K562 (cell line): ENCODE data around the gene ZBED2. TPM values are rescaled to one million over a fixed set of nuclear protein-coding genes. Genes with fewer than 3 reads are reported as not detected.
A peak's percentile ranks its signal among the peaks of the same experiment; 100 is the strongest.

Source experiments
- ATAC-seq: fragments of 200-7000 bp; cut with Tn5 transposase; 3 replicates; pipeline ENCODE4 v1.9.1; 2020; ENCODE audit warnings: moderate library complexity
- BruUV-seq: library from RNA; stranded (reverse); fragments of 400-500 nt; replicated peaks from 2 replicates; lab custom pipeline; 2021; lab: Mats Ljungman, UMichigan
- CTCF ChIA-PET: fragments of 300-600 bp; formaldehyde crosslinking; extraction: SDS; loops from one replicate; lab custom pipeline; 2021; ENCODE audit warnings: low intra/inter-chr PET ratio; lab: Yijun Ruan, JAX
- POLR2A ChIA-PET: fragments of 300-600, 350-650 bp; sonication (Branson Sonifier 250); formaldehyde crosslinking; extraction: SDS; loops from one replicate; lab custom pipeline; 2021; ENCODE audit warnings: antibody characterized with exemption, inconsistent platforms; lab: Yijun Ruan, JAX
- DNase-seq, 4 experiments: peaks; one replicate each; pipeline versions ENCODE4 v3.0.0 to v3.0.0-alpha.2; 2011 to 2018; ENCODE audit warnings: low spot score in 3 of 4, mixed read lengths in 3 of 4; ENCODE audit errors: extremely low read depth in 1 of 4
- FAIRE-seq: peaks from 2 replicates; lab custom pipeline; 2011; peaks lifted over from hg19 to GRCh38; lab: Jason Lieb, UNC
- H2AFZ ChIP-seq: 2 replicates; pipeline ENCODE4 v1.6.0; 2011; ENCODE audit warnings: low read depth, low read length, control low read depth, inconsistent platforms
- H3K27ac ChIP-seq: fragments of 200-600 bp; 3 replicates; pipeline ENCODE4 v1.8.0; 2011; ENCODE audit warnings: low read depth, mild to moderate bottlenecking, control low read depth, inconsistent platforms, low read length, moderate library complexity, mixed read lengths; ENCODE audit errors: extremely low read depth
- H3K27me3 ChIP-seq, 2 experiments: fragments of 300-600 bp in 1 of 2; 2 replicates in 1 of 2; 3 replicates in 1 of 2; pipeline versions ENCODE4 v1.6.0 to v1.8.0; 2011; ENCODE audit warnings: inconsistent platforms in 2 of 2, low read length in 2 of 2, mild to moderate bottlenecking in 1 of 2, mixed read lengths in 1 of 2, moderate library complexity in 1 of 2; ENCODE audit not compliant: control insufficient read depth in 2 of 2, insufficient read depth in 2 of 2
- H3K36me3 ChIP-seq: fragments of 300-600 bp; 3 replicates; pipeline ENCODE4 v1.8.0; 2011; ENCODE audit warnings: mild to moderate bottlenecking, low read length, inconsistent platforms; ENCODE audit not compliant: control insufficient read depth, insufficient read depth
- H3K4me1 ChIP-seq, 2 experiments: fragments of 200-600 bp in 1 of 2; replicated peaks in 1 of 2; 2 replicates in 1 of 2; 3 replicates in 1 of 2; pipeline versions ENCODE4 v1.5.1 to v1.8.0; 2011; ENCODE audit warnings: inconsistent platforms in 2 of 2, low read length in 2 of 2, mild to moderate bottlenecking in 1 of 2, mixed read lengths in 1 of 2, moderate library complexity in 1 of 2; ENCODE audit not compliant: control insufficient read depth in 2 of 2, insufficient read depth in 2 of 2
- H3K4me2 ChIP-seq: 2 replicates; pipeline ENCODE4 v1.6.1; 2011; ENCODE audit warnings: low read length, control low read depth, inconsistent platforms, mixed read lengths; ENCODE audit not compliant: insufficient read depth
- H3K4me3 ChIP-seq: fragments of 200-600 bp; sonication (generic), shearing (Covaris generic); 2 replicates; pipeline ENCODE4 v1.5.1; 2016; ENCODE audit warnings: control low read depth, inconsistent platforms
- H3K79me2 ChIP-seq: fragments of 200-600 bp; 3 replicates; pipeline ENCODE4 v1.8.0; 2011; ENCODE audit warnings: low read length, inconsistent platforms; ENCODE audit not compliant: control insufficient read depth, insufficient read depth
- H3K9ac ChIP-seq, 2 experiments: 2 replicates each; pipeline versions ENCODE4 v1.6.0 to v1.6.1; 2011; ENCODE audit warnings: low read depth in 2 of 2, low read length in 2 of 2, control low read depth in 1 of 2, inconsistent platforms in 1 of 2, mild to moderate bottlenecking in 1 of 2, mixed read lengths in 1 of 2; ENCODE audit not compliant: insufficient read depth in 1 of 2
- H3K9me1 ChIP-seq: one replicate; pipeline ENCODE4 v1.6.0; 2011; ENCODE audit warnings: inconsistent platforms, mild to moderate bottlenecking, low read length, moderate library complexity; ENCODE audit not compliant: control insufficient read depth, insufficient read depth
- H3K9me3 ChIP-seq: replicated peaks from 2 replicates; pipeline ENCODE4 v1.5.1; 2011; ENCODE audit warnings: low read depth, low read length, inconsistent platforms; ENCODE audit not compliant: control insufficient read depth, insufficient read depth
- H4K20me1 ChIP-seq: replicated peaks from 2 replicates; pipeline ENCODE4 v1.6.1; 2011; ENCODE audit warnings: low read length, inconsistent platforms, mixed read lengths; ENCODE audit not compliant: control insufficient read depth, insufficient read depth
- BRCA1 ChIP-seq, 2 experiments: fragments of 450-650 bp in 1 of 2; sonication (generic) in 1 of 2; formaldehyde crosslinking in 1 of 2; IDR thresholded peaks; 2 replicates each; pipeline versions ENCODE4 v1.5.0 to v1.6.1; 2017 to 2020; ENCODE audit warnings: mild to moderate bottlenecking in 1 of 2, missing genetic modification reagents in 1 of 2
- CBX3 ChIP-seq, 2 experiments: IDR thresholded peaks; 1 replicate in 1 of 2; 2 replicates in 1 of 2; pipeline ENCODE4 v1.6.1; 2012; ENCODE audit warnings: inconsistent platforms in 2 of 2, low read length in 2 of 2, borderline replicate concordance in 1 of 2, control low read depth in 1 of 2
- GTF2F1 ChIP-seq: IDR thresholded peaks from 2 replicates; pipeline ENCODE4 v1.6.1; 2011; ENCODE audit warnings: low read depth, low read length, improper control_type of control experiment
- ILF3 ChIP-seq: fragments of 450-650 bp; IDR thresholded peaks from 2 replicates; pipeline ENCODE4 v1.6.1; 2018; ENCODE audit warnings: antibody characterized with exemption, mild to moderate bottlenecking, moderate library complexity, borderline replicate concordance
- KHSRP ChIP-seq: fragments of 450-650 bp; IDR thresholded peaks from 2 replicates; pipeline ENCODE4 v1.6.1; 2017
- NBN ChIP-seq: fragments of 450-650 bp; IDR thresholded peaks from 2 replicates; pipeline ENCODE4 v1.6.1; 2016; ENCODE audit warnings: low read depth, mild to moderate bottlenecking
- NELFE ChIP-seq: IDR thresholded peaks from 2 replicates; pipeline ENCODE4 v1.6.1; 2011; ENCODE audit warnings: mild to moderate bottlenecking; ENCODE audit not compliant: insufficient read depth, insufficient read length
- PML ChIP-seq: IDR thresholded peaks from 2 replicates; pipeline ENCODE4 v1.6.1; 2012; ENCODE audit warnings: low read length, inconsistent platforms
- POLR2H ChIP-seq: IDR thresholded peaks from 2 replicates; pipeline ENCODE4 v1.6.1; 2016; ENCODE audit warnings: missing genetic modification characterization, low read depth, mild to moderate bottlenecking, control low read depth, missing compliant biosample characterization, moderate library complexity
- RHOXF2B ChIP-seq: fragments of 250-450 bp; sonication (Bioruptor Pico); conservative IDR thresholded peaks from 2 replicates; pipeline ENCODE4 v1.5.1; 2021
- ZFP36 ChIP-seq: fragments of 150-350 bp; IDR thresholded peaks from 2 replicates; pipeline ENCODE4 v1.6.1; 2018; ENCODE audit warnings: low read length, low read depth; ENCODE audit not compliant: partially characterized antibody
- WGBS: fragments of 100-300 bp; shearing (Covaris generic); methylation state at CpG from one replicate; pipeline ENCODE4 v1.1.6; 2016; ENCODE audit warnings: low coverage, mixed read lengths; ENCODE audit not compliant: insufficient coverage; ENCODE audit errors: missing lambda C conversion rate; 5-methylcytosine and 5-hydroxymethylcytosine counted together
- in situ Hi-C: fragments of 300-500 bp; cut with MboI; formaldehyde crosslinking; loops from 4 replicates; pipeline ENCODE4 v1.15.0; 2018; ENCODE audit warnings: inconsistent platforms, mixed read lengths
- intact Hi-C: fragments of 100-400 bp; cut with micrococcal nuclease; formaldehyde crosslinking; loops from 2 replicates; pipeline ENCODE4 v1.14.2; 2022
- polyA plus RNA-seq, 8 experiments: library from polyadenylated mRNA; depleted of rRNA in 4 of 8; stranded (reverse) in 5 of 8; unstranded in 3 of 8; fragments of >200 nt; fragmentation: Nextera tagmentation in 2 of 8; fragmentation: Illumina TruSeq in 1 of 8; extraction: Ambion mirVana in 2 of 8; extraction: Trizol in 1 of 8; gene quantifications; 2 replicates each; pipeline versions ENCODE4 v1.2.1 to v1.2.3, GENCODE V29; 2011 to 2014; ENCODE audit warnings: inconsistent platforms in 1 of 8, missing spikeins in 1 of 8
- total RNA-seq, 7 experiments: library from RNA; depleted of rRNA in 6 of 7; stranded (reverse); fragments of >200 nt in 6 of 7; fragmentation: Illumina TruSeq in 2 of 7; extraction: Trizol in 2 of 7; gene quantifications; 2 replicates each; pipeline versions ENCODE4 v1.2.1 to v1.2.3, GENCODE V29; 2011 to 2021; ENCODE audit warnings: low replicate concordance in 1 of 7

ZBED2 gene
- total and polyA plus RNA-seq, 9 of the 15 experiments (the other 6 are each of a cell fraction or from before 2014, with no cell fraction given) = 0.11 TPM; not detected in 8

DNA sequence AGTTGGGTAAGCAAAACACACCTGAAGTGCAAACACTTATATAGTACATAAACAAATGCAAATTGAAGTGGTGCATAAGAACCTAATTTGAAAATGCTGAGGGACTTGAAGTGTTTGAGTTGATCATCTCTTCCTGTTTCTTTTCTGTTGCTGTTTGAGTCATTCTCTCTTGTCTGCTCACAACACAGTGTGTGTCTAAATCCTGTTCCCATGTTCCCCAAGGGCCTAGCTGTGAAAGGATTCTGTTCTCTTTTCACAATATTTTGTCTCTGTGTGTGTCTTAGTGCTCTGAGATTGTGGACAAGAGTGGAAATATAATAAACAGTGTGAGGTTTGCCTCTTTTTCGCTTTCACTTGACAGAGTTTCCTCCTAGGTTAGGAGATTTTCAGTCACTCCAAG lies 47.1 kb downstream of the ZBED2 start:
- 0 out of 2 replicates have a peak overlapping the region, but pooled peaks have one; percentile 32 for H2AFZ ChIP-seq
- no peak overlapping the region for H3K4me2 ChIP-seq
- no TSS peak for BruUV-seq
- H3K9me1 ChIP-seq = no peaks in the 10 kb centered on the region
- intact Hi-C loops (no loop called here), in situ Hi-C loops (no loop called here)
- no peaks in the 10 kb centered on the region for H3K4me1 ChIP-seq
- no peaks in the 10 kb centered on the region for H3K9me3 ChIP-seq
- H4K20me1 ChIP-seq = no peaks in the 10 kb centered on the region
- TF ChIP-seq KHSRP = no peak
- no peak for TF ChIP-seq BRCA1 (IDR thresholded peaks at IDR 0.05)
- TF ChIP-seq BRCA1 (CRISPR knock-in tag; IDR thresholded peaks at IDR 0.05) = no peak
- no peak for TF ChIP-seq RHOXF2B (CRISPR knock-in tag)
- no peak for TF ChIP-seq NBN
- TF ChIP-seq PML = no peak
- TF ChIP-seq ILF3 = no peak
- no peak for TF ChIP-seq GTF2F1
- no peak for TF ChIP-seq NELFE
- TF ChIP-seq CBX3 (IDR thresholded peaks at IDR 0.05; ENCODE audit: borderline replicate concordance in 1 of 2, low read length in 2 of 2) = no peak
- no peak for TF ChIP-seq ZFP36
- no peak for TF ChIP-seq POLR2H (tag)
- no peak for FAIRE-seq
- no peak for ATAC-seq
- 6% methylated on average over 1 of the region's 1 CpG for WGBS
- ChIA-PET POLR2A (no interaction called here), CTCF (no interaction called here)
- H3K4me3 ChIP-seq = no peak overlapping the region
- H3K27me3 ChIP-seq = no peaks in the 10 kb centered on the region
- H3K27ac ChIP-seq = peak overlapping the region; percentile 28; the same call in 1 of the 3 replicates
- H3K9ac ChIP-seq = no peak overlapping the region
- no peaks in the 10 kb centered on the region for H3K79me2 ChIP-seq
- no peak for DNase-seq
- H3K36me3 ChIP-seq = no peaks in the 10 kb centered on the region
